ENCODE results near the gene EP400.

The EP400 gene

GRCh38 chr12:131908092-131909080 lies 41.4 kb upstream of the EP400 start:
- Histone ChIP-seq H3K4me1 (ENCODE audit: control insufficient read depth, insufficient read depth, low read length) (peaks cover 12% of the 10 kb centered on the region), H3K4me3 (ENCODE audit: low read length) (no peak overlapping the region), H3K4me2 (ENCODE audit: low read length) (no peak overlapping the region), H3K9me3 (replicated peaks; ENCODE audit: low read length) (no peaks in the 10 kb centered on the region), H3K27me3 (ENCODE audit: control insufficient read depth, insufficient read depth, low read length) (no peaks in the 10 kb centered on the region), H3K9ac (ENCODE audit: low read depth, low read length) (no peak overlapping the region), H3K36me3 (ENCODE audit: insufficient read depth, low read length) (peaks cover 16% of the 10 kb centered on the region)

GRCh38 chr12:131909081-131909751 lies 40.5 kb upstream of the EP400 start:
- H3K36me3 ChIP-seq (ENCODE audit: insufficient read depth, low read length), result peaks cover 20% of the 10 kb centered on the region
- no peaks in the 10 kb centered on the region for H3K27me3 ChIP-seq (ENCODE audit: control insufficient read depth, insufficient read depth, low read length)
- H3K4me2 ChIP-seq (ENCODE audit: low read length), result no peak overlapping the region
- no peaks in the 10 kb centered on the region for H3K9me3 ChIP-seq (replicated peaks; ENCODE audit: low read length)
- H3K9ac ChIP-seq (ENCODE audit: low read depth, low read length), result no peak overlapping the region
- peaks cover 12% of the 10 kb centered on the region for H3K4me1 ChIP-seq (ENCODE audit: control insufficient read depth, insufficient read depth, low read length)
- no peak overlapping the region for H3K4me3 ChIP-seq (ENCODE audit: low read length)

GRCh38 chr12:131909752-131910219 lies 40.0 kb upstream of the EP400 start:
- Histone ChIP-seq H3K4me1 (ENCODE audit: control insufficient read depth, insufficient read depth, low read length) (peaks cover 12% of the 10 kb centered on the region), H3K4me3 (ENCODE audit: low read length) (no peak overlapping the region), H3K36me3 (ENCODE audit: insufficient read depth, low read length) (peaks cover 26% of the 10 kb centered on the region), H3K4me2 (ENCODE audit: low read length) (no peak overlapping the region), H3K9ac (ENCODE audit: low read depth, low read length) (no peak overlapping the region), H3K9me3 (replicated peaks; ENCODE audit: low read length) (no peaks in the 10 kb centered on the region), H3K27me3 (ENCODE audit: control insufficient read depth, insufficient read depth, low read length) (no peaks in the 10 kb centered on the region)

- Histone ChIP-seq H3K9me3 (replicated peaks; ENCODE audit: low read length) (no peaks in the 10 kb centered on the region), H3K4me3 (ENCODE audit: low read length) (no peak overlapping the region), H3K4me1 (ENCODE audit: control insufficient read depth, insufficient read depth, low read length) (peaks cover 12% of the 10 kb centered on the region), H3K4me2 (ENCODE audit: low read length) (no peak overlapping the region), H3K36me3 (ENCODE audit: insufficient read depth, low read length) (peaks cover 33% of the 10 kb centered on the region), H3K27me3 (ENCODE audit: control insufficient read depth, insufficient read depth, low read length) (no peaks in the 10 kb centered on the region), H3K9ac (ENCODE audit: low read depth, low read length) (no peak overlapping the region)
Measured at GRCh38 chr12:131910302-131911027, 39.3 kb upstream of the EP400 start.

GRCh38 chr12:131911028-131911650 lies 38.6 kb upstream of the EP400 start:
- H3K4me1 ChIP-seq (ENCODE audit: control insufficient read depth, insufficient read depth, low read length), result peaks cover 12% of the 10 kb centered on the region
- H3K4me2 ChIP-seq (ENCODE audit: low read length), result no peak overlapping the region
- H3K9ac ChIP-seq (ENCODE audit: low read depth, low read length), result no peak overlapping the region
- no peaks in the 10 kb centered on the region for H3K27me3 ChIP-seq (ENCODE audit: control insufficient read depth, insufficient read depth, low read length)
- no peak overlapping the region for H3K4me3 ChIP-seq (ENCODE audit: low read length)
- no peaks in the 10 kb centered on the region for H3K9me3 ChIP-seq (replicated peaks; ENCODE audit: low read length)
- H3K36me3 ChIP-seq (ENCODE audit: insufficient read depth, low read length), result peaks cover 40% of the 10 kb centered on the region

GRCh38 chr12:131911851-131912477 lies 37.8 kb upstream of the EP400 start:
- H3K4me1 ChIP-seq (ENCODE audit: control insufficient read depth, insufficient read depth, low read length), result peaks cover 12% of the 10 kb centered on the region
- no peak overlapping the region for H3K9ac ChIP-seq (ENCODE audit: low read depth, low read length)
- no peaks in the 10 kb centered on the region for H3K27me3 ChIP-seq (ENCODE audit: control insufficient read depth, insufficient read depth, low read length)
- H3K4me3 ChIP-seq (ENCODE audit: low read length), result no peak overlapping the region
- H3K9me3 ChIP-seq (replicated peaks; ENCODE audit: low read length), result no peaks in the 10 kb centered on the region
- peaks cover 46% of the 10 kb centered on the region for H3K36me3 ChIP-seq (ENCODE audit: insufficient read depth, low read length)
- H3K4me2 ChIP-seq (ENCODE audit: low read length), result peak overlapping the region; percentile 53

- peak overlapping the region; percentile 53 for H3K4me2 ChIP-seq (ENCODE audit: low read length)
- H3K27me3 ChIP-seq (ENCODE audit: control insufficient read depth, insufficient read depth, low read length), result no peaks in the 10 kb centered on the region
- H3K4me3 ChIP-seq (ENCODE audit: low read length), result no peak overlapping the region
- H3K4me1 ChIP-seq (ENCODE audit: control insufficient read depth, insufficient read depth, low read length), result peaks cover 12% of the 10 kb centered on the region
- no peaks in the 10 kb centered on the region for H3K9me3 ChIP-seq (replicated peaks; ENCODE audit: low read length)
- no peak overlapping the region for H3K9ac ChIP-seq (ENCODE audit: low read depth, low read length)
- peaks cover 46% of the 10 kb centered on the region for H3K36me3 ChIP-seq (ENCODE audit: insufficient read depth, low read length)
Measured at GRCh38 chr12:131912518-131913274, 37.0 kb upstream of the EP400 start.

GRCh38 chr12:131913666-131914065 lies 36.1 kb upstream of the EP400 start:
- Histone ChIP-seq H3K4me3 (ENCODE audit: low read length) (no peak overlapping the region), H3K9me3 (replicated peaks; ENCODE audit: low read length) (no peaks in the 10 kb centered on the region), H3K9ac (ENCODE audit: low read depth, low read length) (no peak overlapping the region), H3K36me3 (ENCODE audit: insufficient read depth, low read length) (peaks cover 45% of the 10 kb centered on the region), H3K4me2 (ENCODE audit: low read length) (no peak overlapping the region), H3K4me1 (ENCODE audit: control insufficient read depth, insufficient read depth, low read length) (peaks cover 12% of the 10 kb centered on the region), H3K27me3 (ENCODE audit: control insufficient read depth, insufficient read depth, low read length) (no peaks in the 10 kb centered on the region)

GRCh38 chr12:131914179-131914702 lies 35.5 kb upstream of the EP400 start:
- Histone ChIP-seq H3K27me3 (ENCODE audit: control insufficient read depth, insufficient read depth, low read length) (no peaks in the 10 kb centered on the region), H3K4me2 (ENCODE audit: low read length) (no peak overlapping the region), H3K9ac (ENCODE audit: low read depth, low read length) (no peak overlapping the region), H3K36me3 (ENCODE audit: insufficient read depth, low read length) (peaks cover 40% of the 10 kb centered on the region), H3K4me3 (ENCODE audit: low read length) (no peak overlapping the region), H3K9me3 (replicated peaks; ENCODE audit: low read length) (no peaks in the 10 kb centered on the region), H3K4me1 (ENCODE audit: control insufficient read depth, insufficient read depth, low read length) (peaks cover 12% of the 10 kb centered on the region)

Data from skeletal muscle satellite cell (primary cell).